Right ventricle myocardium inferior (tissue), 1 donor: ENCODE data around the gene BTBD9. TPM values are rescaled to one million over a fixed set of nuclear protein-coding genes. Genes with fewer than 3 reads are reported as not detected.
A peak's percentile ranks its signal among the peaks of the same experiment; 100 is the strongest.
"Not testable (repeated sequence)": the region's sequence is repeated elsewhere in the genome, so short reads cannot be mapped to it uniquely, and the experiment has no call there.

Source experiments
- ATAC-seq: fragments of 200-7000 bp; cut with Tn5 transposase; one replicate; pipeline ENCODE4 v1.9.1; 2020; ENCODE audit warnings: mild to moderate bottlenecking, moderate library complexity
- DNase-seq: peaks from one replicate; pipeline ENCODE4 v3.0.0; 2021; ENCODE audit errors: missing footprints
- intact Hi-C: fragments of 100-400 bp; cut with DNase I; formaldehyde crosslinking; loops from one replicate; pipeline ENCODE4 v1.11.0; 2022
- total RNA-seq: library from RNA; stranded (reverse); fragmentation: NEBNext Ultra II Directional; extraction: Animal tissue kit (Norgen Biotek cat#: 25700); gene quantifications from one replicate; pipeline ENCODE4 v1.2.1, GENCODE V29; 2021
- donor health status: DM: no; HTN: yes; CAD: no; lungs with severe emphysema.

Gene BTBD9
- total RNA-seq, 1 donor from 2014 or later = 16.8 TPM

- ATAC-seq, DNase-seq: not testable (repeated sequence)
These were observed 213.8 kb downstream of the BTBD9 start for GRCh38 chr6:38425788-38426488.

GRCh38 chr6:38423746-38424145 is 216.0 kb downstream of the BTBD9 start:
- DNase-seq (no peak), ATAC-seq (no peak)
- intact Hi-C loops = no loop called here

More at GRCh38 chr6:38425788-38426488, 213.8 kb downstream of the BTBD9 start:
- intact Hi-C loops = not testable (repeated sequence)

- intact Hi-C loops = no loop called here
- DNase-seq = no peak
- ATAC-seq = no peak
These were observed 219.5 kb downstream of the BTBD9 start for GRCh38 chr6:38420207-38420606.

- ATAC-seq (no peak), DNase-seq (no peak)
- intact Hi-C loops = no loop called here
These were observed 222.2 kb downstream of the BTBD9 start for GRCh38 chr6:38417521-38417920.

- no peak for DNase-seq
- no peak for ATAC-seq
- intact Hi-C loops = no loop called here
These were observed 224.3 kb downstream of the BTBD9 start for GRCh38 chr6:38415231-38416005.

- intact Hi-C loops = no loop called here
- ATAC-seq (peak; percentile 74), DNase-seq (no peak)
These were observed 226.5 kb downstream of the BTBD9 start for GRCh38 chr6:38413102-38413800.

GRCh38 chr6:38407192-38407591 is 232.5 kb downstream of the BTBD9 start:
- no peak for ATAC-seq
- DNase-seq = no peak
- intact Hi-C loops = no loop called here

- DNase-seq (no peak), ATAC-seq (no peak)
- intact Hi-C loops = no loop called here
These were observed 233.6 kb downstream of the BTBD9 start for GRCh38 chr6:38406096-38406495.

- ATAC-seq (no peak), DNase-seq (no peak)
- intact Hi-C loops = no loop called here
These were observed 234.7 kb downstream of the BTBD9 start for GRCh38 chr6:38404900-38405556.

- ATAC-seq (no peak), DNase-seq (no peak)
- intact Hi-C loops = no loop called here
These were observed 235.4 kb downstream of the BTBD9 start for GRCh38 chr6:38404355-38404754.

- ATAC-seq (no peak), DNase-seq (no peak)
- intact Hi-C loops = no loop called here
These were observed 236.2 kb downstream of the BTBD9 start for GRCh38 chr6:38403548-38403947.

- intact Hi-C loops = no loop called here
- ATAC-seq (no peak), DNase-seq (no peak)
These were observed 239.0 kb downstream of the BTBD9 start for GRCh38 chr6:38400764-38401163.

- intact Hi-C loops = no loop called here
- ATAC-seq (no peak), DNase-seq (no peak)
These were observed 239.6 kb downstream of the BTBD9 start for GRCh38 chr6:38400101-38400500.

- DNase-seq = no peak
- intact Hi-C loops = no loop called here
- no peak for ATAC-seq
These were observed 243.5 kb downstream of the BTBD9 start for GRCh38 chr6:38396209-38396608.

- DNase-seq (no peak), ATAC-seq (no peak)
- intact Hi-C loops = no loop called here
These were observed 245.7 kb downstream of the BTBD9 start for GRCh38 chr6:38393986-38394385.

GRCh38 chr6:38391626-38392579 is 247.8 kb downstream of the BTBD9 start:
- ATAC-seq (no peak), DNase-seq (no peak)
- intact Hi-C loops = no loop called here

- no peak for ATAC-seq
- intact Hi-C loops = no loop called here
These were observed 248.5 kb downstream of the BTBD9 start for GRCh38 chr6:38391206-38391605.

GRCh38 chr6:38389875-38390274 is 249.9 kb downstream of the BTBD9 start:
- DNase-seq (no peak), ATAC-seq (no peak)
- intact Hi-C loops = no loop called here

More at GRCh38 chr6:38391206-38391605, 248.5 kb downstream of the BTBD9 start:
- DNase-seq = no peak
